Neuron (in vitro differentiated cells): Measurements from ENCODE around the gene HECW1.

ENCODE experiments used
- H2AFZ ChIP-seq: one replicate; pipeline ENCODE4 v1.6.1; 2013; ENCODE audit warnings: low read depth, mild to moderate bottlenecking, inconsistent platforms, low read length, moderate library complexity
- H3K27me3 ChIP-seq: one replicate; pipeline ENCODE4 v1.6.1; 2013; ENCODE audit warnings: low read length; ENCODE audit not compliant: insufficient read depth
- H3K36me3 ChIP-seq: one replicate; pipeline ENCODE4 v1.6.1; 2013; ENCODE audit warnings: low read length; ENCODE audit not compliant: insufficient read depth
- H3K4me1 ChIP-seq: one replicate; pipeline ENCODE4 v1.6.1; 2013; ENCODE audit warnings: low read length; ENCODE audit not compliant: insufficient read depth
- H3K4me3 ChIP-seq: 2 replicates; pipeline ENCODE4 v1.5.1; 2013; ENCODE audit warnings: mild to moderate bottlenecking, low read length, moderate library complexity
- H3K9me3 ChIP-seq: one replicate; pipeline ENCODE4 v1.6.1; 2013; ENCODE audit warnings: low read length

Gene HECW1

GRCh38 chr7:43530553-43531410 lies 418.3 kb downstream of the HECW1 start:
- Histone ChIP-seq H3K4me3 (no peak overlapping the region), H2AFZ (no peak overlapping the region), H3K36me3 (no peaks in the 10 kb centered on the region), H3K4me1 (no peaks in the 10 kb centered on the region), H3K27me3 (no peaks in the 10 kb centered on the region), H3K9me3 (no peaks in the 10 kb centered on the region)

GRCh38 chr7:43531700-43532099 lies 419.3 kb downstream of the HECW1 start:
- Histone ChIP-seq H3K36me3 (no peaks in the 10 kb centered on the region), H3K9me3 (no peaks in the 10 kb centered on the region), H3K27me3 (no peaks in the 10 kb centered on the region), H3K4me3 (no peak overlapping the region), H3K4me1 (no peaks in the 10 kb centered on the region), H2AFZ (no peak overlapping the region)

- H3K4me1 ChIP-seq = no peaks in the 10 kb centered on the region
- H2AFZ ChIP-seq = no peak overlapping the region
- H3K9me3 ChIP-seq = no peaks in the 10 kb centered on the region
- H3K4me3 ChIP-seq = no peak overlapping the region
- no peaks in the 10 kb centered on the region for H3K36me3 ChIP-seq
- no peaks in the 10 kb centered on the region for H3K27me3 ChIP-seq
Measured at GRCh38 chr7:43533801-43534479, 421.5 kb downstream of the HECW1 start.

GRCh38 chr7:43535031-43535451 lies 422.6 kb downstream of the HECW1 start:
- no peaks in the 10 kb centered on the region for H3K36me3 ChIP-seq
- no peaks in the 10 kb centered on the region for H3K9me3 ChIP-seq
- H2AFZ ChIP-seq = no peak overlapping the region
- no peaks in the 10 kb centered on the region for H3K27me3 ChIP-seq
- no peaks in the 10 kb centered on the region for H3K4me1 ChIP-seq
- no peak overlapping the region for H3K4me3 ChIP-seq

- Histone ChIP-seq H3K4me1 (no peaks in the 10 kb centered on the region), H3K4me3 (no peak overlapping the region)
Measured at GRCh38 chr7:43535810-43536585, 423.6 kb downstream of the HECW1 start.

GRCh38 chr7:43536773-43537172 lies 424.3 kb downstream of the HECW1 start:
- no peaks in the 10 kb centered on the region for H3K36me3 ChIP-seq
- no peak overlapping the region for H3K4me3 ChIP-seq
- no peaks in the 10 kb centered on the region for H3K9me3 ChIP-seq
- no peaks in the 10 kb centered on the region for H3K27me3 ChIP-seq
- H3K4me1 ChIP-seq = no peaks in the 10 kb centered on the region
- H2AFZ ChIP-seq = no peak overlapping the region

More at GRCh38 chr7:43535810-43536585, 423.6 kb downstream of the HECW1 start:
- H2AFZ ChIP-seq = no peak overlapping the region
- H3K36me3 ChIP-seq = no peaks in the 10 kb centered on the region
- H3K9me3 ChIP-seq = no peaks in the 10 kb centered on the region
- H3K27me3 ChIP-seq = no peaks in the 10 kb centered on the region

- Histone ChIP-seq H3K4me3 (no peak overlapping the region), H3K36me3 (no peaks in the 10 kb centered on the region), H3K4me1 (no peaks in the 10 kb centered on the region)
Measured at GRCh38 chr7:43537765-43538403, 425.4 kb downstream of the HECW1 start.

GRCh38 chr7:43538404-43538771 lies 425.9 kb downstream of the HECW1 start:
- H3K27me3 ChIP-seq = no peaks in the 10 kb centered on the region
- H3K36me3 ChIP-seq = no peaks in the 10 kb centered on the region
- no peaks in the 10 kb centered on the region for H3K9me3 ChIP-seq
- H3K4me3 ChIP-seq = no peak overlapping the region
- no peak overlapping the region for H2AFZ ChIP-seq
- no peaks in the 10 kb centered on the region for H3K4me1 ChIP-seq

More at GRCh38 chr7:43537765-43538403, 425.4 kb downstream of the HECW1 start:
- Histone ChIP-seq H2AFZ (no peak overlapping the region), H3K9me3 (no peaks in the 10 kb centered on the region), H3K27me3 (no peaks in the 10 kb centered on the region)

GRCh38 chr7:43540471-43540870 lies 428.0 kb downstream of the HECW1 start:
- Histone ChIP-seq H3K27me3 (no peaks in the 10 kb centered on the region), H3K36me3 (no peaks in the 10 kb centered on the region), H2AFZ (no peak overlapping the region), H3K4me3 (no peak overlapping the region), H3K4me1 (no peaks in the 10 kb centered on the region), H3K9me3 (no peaks in the 10 kb centered on the region)

- Histone ChIP-seq H3K4me1 (no peaks in the 10 kb centered on the region), H2AFZ (no peak overlapping the region), H3K9me3 (no peaks in the 10 kb centered on the region), H3K4me3 (no peak overlapping the region), H3K27me3 (no peaks in the 10 kb centered on the region), H3K36me3 (no peaks in the 10 kb centered on the region)
Measured at GRCh38 chr7:43542716-43543115, 430.3 kb downstream of the HECW1 start.

GRCh38 chr7:43546231-43546630 lies 433.8 kb downstream of the HECW1 start:
- Histone ChIP-seq H3K27me3 (no peaks in the 10 kb centered on the region), H3K9me3 (no peaks in the 10 kb centered on the region), H3K36me3 (no peaks in the 10 kb centered on the region), H3K4me1 (no peaks in the 10 kb centered on the region), H3K4me3 (no peak overlapping the region), H2AFZ (no peak overlapping the region)

GRCh38 chr7:43550427-43550826 lies 438.0 kb downstream of the HECW1 start:
- Histone ChIP-seq H2AFZ (no peak overlapping the region), H3K4me3 (no peak overlapping the region), H3K27me3 (no peaks in the 10 kb centered on the region), H3K9me3 (no peaks in the 10 kb centered on the region), H3K36me3 (no peaks in the 10 kb centered on the region), H3K4me1 (no peaks in the 10 kb centered on the region)
